Thyroid gland (tissue), 4 donors: ENCODE results near the gene NPIPA1.
"Not testable (repeated sequence)": the region's sequence is repeated elsewhere in the genome, so short reads cannot be mapped to it uniquely, and the experiment has no call there.

Experiments used
- CTCF ChIP-seq, 6 experiments: fragments of 200-600 bp in 3 of 6; fragments of 450-650 bp in 3 of 6; sonication (generic) in 3 of 6; IDR thresholded peaks; one replicate each; pipeline ENCODE4 v1.5.1; 2016 to 2019; ENCODE audit warnings: antibody characterized with exemption in 6 of 6, mild to moderate bottlenecking in 2 of 6, inconsistent platforms in 1 of 6, moderate library complexity in 1 of 6
- POLR2A ChIP-seq, 2 donors: fragments of 450-650 bp; IDR thresholded peaks; one replicate each; pipeline ENCODE4 v1.6.1; 2017; ENCODE audit warnings: antibody characterized with exemption in 2 of 2, mild to moderate bottlenecking in 2 of 2, moderate library complexity in 1 of 2

DNA sequence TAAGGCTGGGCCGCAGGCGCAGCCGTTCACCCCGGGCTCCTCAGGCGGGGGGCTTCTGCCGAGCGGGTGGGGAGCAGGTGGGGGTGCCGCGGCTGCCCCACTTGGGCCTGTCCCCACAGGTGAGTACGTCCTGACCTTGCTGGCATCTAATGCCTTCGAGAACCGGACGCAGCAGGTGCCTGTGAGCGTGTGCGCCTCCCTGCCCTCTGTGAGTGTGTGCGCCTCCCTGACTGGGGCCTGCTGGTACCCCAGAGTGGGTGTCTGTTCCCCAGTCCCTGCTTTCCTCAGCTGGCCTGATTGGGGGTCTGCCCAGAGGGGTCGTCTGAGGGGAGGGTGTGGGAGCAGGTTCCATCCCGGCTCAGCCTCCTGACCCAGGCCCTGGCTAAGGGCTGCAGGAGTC lies 12.3 kb upstream of the NPIPA1 start:
- TF ChIP-seq CTCF, POLR2A (IDR thresholded peaks at IDR 0.05): not testable (repeated sequence)
